K562 (cell line): ENCODE results near the gene SULT1B1. TPM values are rescaled to one million over a fixed set of nuclear protein-coding genes. Genes with fewer than 3 reads are reported as not detected.

ENCODE experiments used
- ATAC-seq: fragments of 200-7000 bp; cut with Tn5 transposase; 3 replicates; pipeline ENCODE4 v1.9.1; 2020; ENCODE audit warnings: moderate library complexity
- BruUV-seq: library from RNA; stranded (reverse); fragments of 400-500 nt; replicated peaks from 2 replicates; lab custom pipeline; 2021; lab: Mats Ljungman, UMichigan
- CTCF ChIA-PET: fragments of 300-600 bp; formaldehyde crosslinking; extraction: SDS; loops from one replicate; lab custom pipeline; 2021; ENCODE audit warnings: low intra/inter-chr PET ratio; lab: Yijun Ruan, JAX
- POLR2A ChIA-PET: fragments of 300-600, 350-650 bp; sonication (Branson Sonifier 250); formaldehyde crosslinking; extraction: SDS; loops from one replicate; lab custom pipeline; 2021; ENCODE audit warnings: antibody characterized with exemption, inconsistent platforms; lab: Yijun Ruan, JAX
- DNase-seq, 4 experiments: peaks; one replicate each; pipeline versions ENCODE4 v3.0.0 to v3.0.0-alpha.2; 2011 to 2018; ENCODE audit warnings: low spot score in 3 of 4, mixed read lengths in 3 of 4; ENCODE audit errors: extremely low read depth in 1 of 4
- FAIRE-seq: peaks from 2 replicates; lab custom pipeline; 2011; peaks lifted over from hg19 to GRCh38; lab: Jason Lieb, UNC
- H2AFZ ChIP-seq: 2 replicates; pipeline ENCODE4 v1.6.0; 2011; ENCODE audit warnings: low read depth, low read length, control low read depth, inconsistent platforms
- H3K27ac ChIP-seq: fragments of 200-600 bp; 3 replicates; pipeline ENCODE4 v1.8.0; 2011; ENCODE audit warnings: low read depth, mild to moderate bottlenecking, control low read depth, inconsistent platforms, low read length, moderate library complexity, mixed read lengths; ENCODE audit errors: extremely low read depth
- H3K27me3 ChIP-seq, 2 experiments: fragments of 300-600 bp in 1 of 2; 2 replicates in 1 of 2; 3 replicates in 1 of 2; pipeline versions ENCODE4 v1.6.0 to v1.8.0; 2011; ENCODE audit warnings: inconsistent platforms in 2 of 2, low read length in 2 of 2, mild to moderate bottlenecking in 1 of 2, mixed read lengths in 1 of 2, moderate library complexity in 1 of 2; ENCODE audit not compliant: control insufficient read depth in 2 of 2, insufficient read depth in 2 of 2
- H3K36me3 ChIP-seq: fragments of 300-600 bp; 3 replicates; pipeline ENCODE4 v1.8.0; 2011; ENCODE audit warnings: mild to moderate bottlenecking, low read length, inconsistent platforms; ENCODE audit not compliant: control insufficient read depth, insufficient read depth
- H3K4me1 ChIP-seq, 2 experiments: fragments of 200-600 bp in 1 of 2; replicated peaks in 1 of 2; 2 replicates in 1 of 2; 3 replicates in 1 of 2; pipeline versions ENCODE4 v1.5.1 to v1.8.0; 2011; ENCODE audit warnings: inconsistent platforms in 2 of 2, low read length in 2 of 2, mild to moderate bottlenecking in 1 of 2, mixed read lengths in 1 of 2, moderate library complexity in 1 of 2; ENCODE audit not compliant: control insufficient read depth in 2 of 2, insufficient read depth in 2 of 2
- H3K4me2 ChIP-seq: 2 replicates; pipeline ENCODE4 v1.6.1; 2011; ENCODE audit warnings: low read length, control low read depth, inconsistent platforms, mixed read lengths; ENCODE audit not compliant: insufficient read depth
- H3K4me3 ChIP-seq: fragments of 200-600 bp; sonication (generic), shearing (Covaris generic); 2 replicates; pipeline ENCODE4 v1.5.1; 2016; ENCODE audit warnings: control low read depth, inconsistent platforms
- H3K79me2 ChIP-seq: fragments of 200-600 bp; 3 replicates; pipeline ENCODE4 v1.8.0; 2011; ENCODE audit warnings: low read length, inconsistent platforms; ENCODE audit not compliant: control insufficient read depth, insufficient read depth
- H3K9ac ChIP-seq, 2 experiments: 2 replicates each; pipeline versions ENCODE4 v1.6.0 to v1.6.1; 2011; ENCODE audit warnings: low read depth in 2 of 2, low read length in 2 of 2, control low read depth in 1 of 2, inconsistent platforms in 1 of 2, mild to moderate bottlenecking in 1 of 2, mixed read lengths in 1 of 2; ENCODE audit not compliant: insufficient read depth in 1 of 2
- H3K9me1 ChIP-seq: one replicate; pipeline ENCODE4 v1.6.0; 2011; ENCODE audit warnings: inconsistent platforms, mild to moderate bottlenecking, low read length, moderate library complexity; ENCODE audit not compliant: control insufficient read depth, insufficient read depth
- H3K9me3 ChIP-seq: replicated peaks from 2 replicates; pipeline ENCODE4 v1.5.1; 2011; ENCODE audit warnings: low read depth, low read length, inconsistent platforms; ENCODE audit not compliant: control insufficient read depth, insufficient read depth
- H4K20me1 ChIP-seq: replicated peaks from 2 replicates; pipeline ENCODE4 v1.6.1; 2011; ENCODE audit warnings: low read length, inconsistent platforms, mixed read lengths; ENCODE audit not compliant: control insufficient read depth, insufficient read depth
- CEBPG ChIP-seq, 3 experiments: fragments of 200-800 bp in 1 of 3; sonication (Bioruptor generic) in 1 of 3; sonication (generic) in 1 of 3; formaldehyde crosslinking in 1 of 3; IDR thresholded peaks in 2 of 3; conservative IDR thresholded peaks in 1 of 3; 2 replicates each; pipeline versions ENCODE4 v1.6.1 to v1.8.0; 2016 to 2022; ENCODE audit warnings: missing compliant biosample characterization in 2 of 3, missing genetic modification characterization in 2 of 3, mild to moderate bottlenecking in 1 of 3, missing genetic modification reagents in 1 of 3
- GATAD2B ChIP-seq: fragments of 450-650 bp; IDR thresholded peaks from 2 replicates; pipeline ENCODE4 v1.6.1; 2017; ENCODE audit warnings: mild to moderate bottlenecking, borderline replicate concordance
- MBD2 ChIP-seq: sonication (generic); IDR thresholded peaks from 2 replicates; pipeline ENCODE4 v1.6.1; 2016; ENCODE audit warnings: low read depth, borderline replicate concordance
- NR2C2 ChIP-seq, 2 experiments: fragments of 200-800 bp in 1 of 2; sonication (Bioruptor generic) in 1 of 2; sonication (generic) in 1 of 2; formaldehyde crosslinking in 1 of 2; IDR thresholded peaks; 2 replicates each; pipeline versions ENCODE4 v1.6.1 to v1.8.0; 2016 to 2022; ENCODE audit warnings: mild to moderate bottlenecking in 1 of 2, missing compliant biosample characterization in 1 of 2, missing genetic modification characterization in 1 of 2, missing genetic modification reagents in 1 of 2
- PPARD ChIP-seq: fragments of 250-450 bp; sonication (Bioruptor Pico); IDR thresholded peaks from 2 replicates; pipeline ENCODE4 v1.8.0; 2022; ENCODE audit warnings: inconsistent platforms, mild to moderate bottlenecking, moderate library complexity
- RUNX1 ChIP-seq: sonication (generic); IDR thresholded peaks from 2 replicates; pipeline ENCODE4 v1.6.1; 2016; ENCODE audit warnings: antibody characterized with exemption, low read depth
- SIN3A ChIP-seq, 2 experiments: fragments of 150-350 bp in 1 of 2; IDR thresholded peaks; 2 replicates each; pipeline ENCODE4 v1.6.1; 2011 to 2016; ENCODE audit warnings: borderline replicate concordance in 2 of 2, low read depth in 2 of 2, low read length in 2 of 2, mild to moderate bottlenecking in 2 of 2, moderate library complexity in 2 of 2; ENCODE audit not compliant: control insufficient read depth in 1 of 2
- ZNF785 ChIP-seq: fragments of 250-450 bp; sonication (Bioruptor Pico); IDR thresholded peaks from 2 replicates; pipeline ENCODE4 v1.4.0; 2020; ENCODE audit warnings: mild to moderate bottlenecking
- ZNF79 ChIP-seq: fragments of 250-450 bp; sonication (Bioruptor Pico); IDR thresholded peaks from 2 replicates; pipeline ENCODE4 v1.4.0; 2020; ENCODE audit warnings: low read depth, mild to moderate bottlenecking, moderate library complexity
- WGBS: fragments of 100-300 bp; shearing (Covaris generic); methylation state at CpG from one replicate; pipeline ENCODE4 v1.1.6; 2016; ENCODE audit warnings: low coverage, mixed read lengths; ENCODE audit not compliant: insufficient coverage; ENCODE audit errors: missing lambda C conversion rate; 5-methylcytosine and 5-hydroxymethylcytosine counted together
- in situ Hi-C: fragments of 300-500 bp; cut with MboI; formaldehyde crosslinking; loops from 4 replicates; pipeline ENCODE4 v1.15.0; 2018; ENCODE audit warnings: inconsistent platforms, mixed read lengths
- intact Hi-C: fragments of 100-400 bp; cut with micrococcal nuclease; formaldehyde crosslinking; loops from 2 replicates; pipeline ENCODE4 v1.14.2; 2022
- polyA plus RNA-seq, 8 experiments: library from polyadenylated mRNA; depleted of rRNA in 4 of 8; stranded (reverse) in 5 of 8; unstranded in 3 of 8; fragments of >200 nt; fragmentation: Nextera tagmentation in 2 of 8; fragmentation: Illumina TruSeq in 1 of 8; extraction: Ambion mirVana in 2 of 8; extraction: Trizol in 1 of 8; gene quantifications; 2 replicates each; pipeline versions ENCODE4 v1.2.1 to v1.2.3, GENCODE V29; 2011 to 2014; ENCODE audit warnings: inconsistent platforms in 1 of 8, missing spikeins in 1 of 8
- total RNA-seq, 7 experiments: library from RNA; depleted of rRNA in 6 of 7; stranded (reverse); fragments of >200 nt in 6 of 7; fragmentation: Illumina TruSeq in 2 of 7; extraction: Trizol in 2 of 7; gene quantifications; 2 replicates each; pipeline versions ENCODE4 v1.2.1 to v1.2.3, GENCODE V29; 2011 to 2021; ENCODE audit warnings: low replicate concordance in 1 of 7
- TF ChIP-seq, protein P1 (sequence below): sonication (generic); IDR thresholded peaks from 2 replicates; pipeline ENCODE4 v1.6.1; 2016

Gene SULT1B1
- total and polyA plus RNA-seq, 9 of the 15 experiments (the other 6 are each of a cell fraction or from before 2014, with no cell fraction given): under 0.01 TPM; not detected in 8

- WGBS: under 1% methylated on average over 12 of the region's 15 CpGs
- Histone ChIP-seq H3K9me1 (no peaks in the 10 kb centered on the region), H3K9ac (no peak overlapping the region), H3K4me1 (no peaks in the 10 kb centered on the region), H2AFZ (no peak overlapping the region), H3K4me3 (no peak overlapping the region), H3K27ac (no peak overlapping the region), H4K20me1 (no peaks in the 10 kb centered on the region), H3K4me2 (no peak overlapping the region), H3K36me3 (no peaks in the 10 kb centered on the region), H3K79me2 (no peaks in the 10 kb centered on the region), H3K27me3 (no peaks in the 10 kb centered on the region), H3K9me3 (no peaks in the 10 kb centered on the region)
- in situ Hi-C loops: no loop called here
- ChIA-PET CTCF (no interaction called here), POLR2A (no interaction called here)
- ATAC-seq: no peak
- no peak for FAIRE-seq
- intact Hi-C loops: no loop called here
- no peak for DNase-seq
- no peak for TF ChIP-seq GATAD2B
- no peak for TF ChIP-seq NR2C2 (CRISPR knock-in tag; IDR thresholded peaks at IDR 0.05)
- no peak for TF ChIP-seq NR2C2 (tag; IDR thresholded peaks at IDR 0.05)
- TF ChIP-seq ZNF79 (CRISPR knock-in tag): no peak
- TF ChIP-seq ZNF785 (CRISPR knock-in tag): no peak
- TF ChIP-seq SIN3A (IDR thresholded peaks at IDR 0.05; ENCODE audit: borderline replicate concordance in 2 of 2, control insufficient read depth in 1 of 2, low read depth in 2 of 2, low read length in 2 of 2): no peak
- no peak for TF ChIP-seq MBD2
- no peak for TF ChIP-seq PPARD (CRISPR knock-in tag)
- TF ChIP-seq RUNX1: no peak
- no peak for TF ChIP-seq CEBPG (CRISPR knock-in tag; IDR thresholded peaks at IDR 0.05)
- no peak for TF ChIP-seq CEBPG (tag; conservative IDR thresholded peaks at IDR 0.05 in 1 of 2, IDR thresholded peaks at IDR 0.05 in 1 of 2)
- TF ChIP-seq, protein P1, sequence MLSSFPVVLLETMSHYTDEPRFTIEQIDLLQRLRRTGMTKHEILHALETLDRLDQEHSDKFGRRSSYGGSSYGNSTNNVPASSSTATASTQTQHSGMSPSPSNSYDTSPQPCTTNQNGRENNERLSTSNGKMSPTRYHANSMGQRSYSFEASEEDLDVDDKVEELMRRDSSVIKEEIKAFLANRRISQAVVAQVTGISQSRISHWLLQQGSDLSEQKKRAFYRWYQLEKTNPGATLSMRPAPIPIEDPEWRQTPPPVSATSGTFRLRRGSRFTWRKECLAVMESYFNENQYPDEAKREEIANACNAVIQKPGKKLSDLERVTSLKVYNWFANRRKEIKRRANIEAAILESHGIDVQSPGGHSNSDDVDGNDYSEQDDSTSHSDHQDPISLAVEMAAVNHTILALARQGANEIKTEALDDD: no peak
- BruUV-seq: no TSS peak
Measured at GRCh38 chr4:69782651-69783310, 22.4 kb upstream of the SULT1B1 start.
